Measurements from ENCODE around the gene RGS12. TPM values are rescaled to one million over a fixed set of nuclear protein-coding genes. Genes with fewer than 3 reads are reported as not detected.

The RGS12 gene
- polyA plus RNA-seq, 1 donor (not counting 4 experiments of a cell fraction or from before 2014, with no cell fraction given): 34.0 TPM

GRCh38 chr4:3337357-3337732, 44.5 kb downstream of the RGS12 start:
- Histone ChIP-seq H3K4me3 (ENCODE audit: control insufficient read depth in 2 of 3, extremely low read depth in 1 of 3, insufficient read depth in 2 of 3, low read depth in 1 of 3, low read length in 3 of 3) (no peak overlapping the region), H3K9me3 (ENCODE audit: control insufficient read depth, low read depth, low read length) (no peaks in the 10 kb centered on the region), H3K36me3 (ENCODE audit: control insufficient read depth in 2 of 2, extremely low read depth in 1 of 2, insufficient read depth in 2 of 2, low read length in 2 of 2) (no peaks in the 10 kb centered on the region), H3K9ac (ENCODE audit: control insufficient read depth, extremely low read depth, insufficient read depth, low read length) (no peak overlapping the region), H3K4me1 (ENCODE audit: control insufficient read depth, extremely low read depth, insufficient read depth, low read length) (no peaks in the 10 kb centered on the region), H4K20me1 (ENCODE audit: control insufficient read depth, extremely low read depth, insufficient read depth, low read length) (no peaks in the 10 kb centered on the region), H3K27me3 (ENCODE audit: control insufficient read depth, extremely low read depth, insufficient read depth, low read length) (no peaks in the 10 kb centered on the region), H3K4me2 (ENCODE audit: control insufficient read depth, extremely low read depth, insufficient read depth, low read depth, low read length) (no peak overlapping the region), H3K27ac (ENCODE audit: control insufficient read depth, insufficient read depth, low read length) (no peak overlapping the region), H2AFZ (ENCODE audit: control insufficient read depth, low read length) (no peak overlapping the region), H3K9me1 (ENCODE audit: control insufficient read depth, extremely low read depth, insufficient read depth, low read length) (no peaks in the 10 kb centered on the region), H3K79me2 (ENCODE audit: control insufficient read depth, insufficient read depth, low read length) (no peaks in the 10 kb centered on the region)
- DNase-seq (ENCODE audit: low read depth, low spot score) (no peak), FAIRE-seq (no peak)
- dilution Hi-C loops (cut with MboI; ENCODE audit: extremely low pct_ligation_motif_present, low sequenced_read_pairs): no loop called here
- TF ChIP-seq EZH2 (IDR thresholded peaks at IDR 0.05; ENCODE audit: low read length) (no peak), CTCF (optimal IDR thresholded peaks at IDR 0.05 in 1 of 3, IDR thresholded peaks at IDR 0.05 in 1 of 3, conservative IDR thresholded peaks at IDR 0.05 in 1 of 3; ENCODE audit: extremely low read depth in 1 of 3, insufficient read depth in 2 of 3, low read length in 3 of 3) (no peak)

GRCh38 chr4:3337811-3338210, 45.0 kb downstream of the RGS12 start:
- no peaks in the 10 kb centered on the region for H4K20me1 ChIP-seq (ENCODE audit: control insufficient read depth, extremely low read depth, insufficient read depth, low read length)
- no peaks in the 10 kb centered on the region for H3K4me1 ChIP-seq (ENCODE audit: control insufficient read depth, extremely low read depth, insufficient read depth, low read length)
- H3K4me3 ChIP-seq (ENCODE audit: control insufficient read depth in 2 of 3, extremely low read depth in 1 of 3, insufficient read depth in 2 of 3, low read depth in 1 of 3, low read length in 3 of 3): no peak overlapping the region
- H3K36me3 ChIP-seq (ENCODE audit: control insufficient read depth in 2 of 2, extremely low read depth in 1 of 2, insufficient read depth in 2 of 2, low read length in 2 of 2): no peaks in the 10 kb centered on the region
- no peaks in the 10 kb centered on the region for H3K9me1 ChIP-seq (ENCODE audit: control insufficient read depth, extremely low read depth, insufficient read depth, low read length)
- H3K9ac ChIP-seq (ENCODE audit: control insufficient read depth, extremely low read depth, insufficient read depth, low read length): no peak overlapping the region
- H3K27ac ChIP-seq (ENCODE audit: control insufficient read depth, insufficient read depth, low read length): no peak overlapping the region
- H2AFZ ChIP-seq (ENCODE audit: control insufficient read depth, low read length): no peak overlapping the region
- no peaks in the 10 kb centered on the region for H3K27me3 ChIP-seq (ENCODE audit: control insufficient read depth, extremely low read depth, insufficient read depth, low read length)
- H3K79me2 ChIP-seq (ENCODE audit: control insufficient read depth, insufficient read depth, low read length): no peaks in the 10 kb centered on the region
- no peak overlapping the region for H3K4me2 ChIP-seq (ENCODE audit: control insufficient read depth, extremely low read depth, insufficient read depth, low read depth, low read length)
- FAIRE-seq: no peak
- dilution Hi-C loops (cut with MboI; ENCODE audit: extremely low pct_ligation_motif_present, low sequenced_read_pairs): no loop called here
- no peak for TF ChIP-seq CTCF (optimal IDR thresholded peaks at IDR 0.05 in 1 of 3, IDR thresholded peaks at IDR 0.05 in 1 of 3, conservative IDR thresholded peaks at IDR 0.05 in 1 of 3; ENCODE audit: extremely low read depth in 1 of 3, insufficient read depth in 2 of 3, low read length in 3 of 3)
- no peak for TF ChIP-seq EZH2 (IDR thresholded peaks at IDR 0.05; ENCODE audit: low read length)
- DNase-seq (ENCODE audit: low read depth, low spot score): no peak
- H3K9me3 ChIP-seq (ENCODE audit: control insufficient read depth, low read depth, low read length): no peaks in the 10 kb centered on the region

All from keratinocyte (primary cell).